SU-DHL-6 (cell line): ENCODE data around the gene KCNJ4.

Experiments
- CTCF ChIP-seq: fragments of 200-600 bp; sonication (generic); IDR thresholded peaks from one replicate; pipeline ENCODE4 v1.5.1; 2017; ENCODE audit warnings: antibody characterized with exemption, mild to moderate bottlenecking, low read length, moderate library complexity; ENCODE audit not compliant: insufficient read depth, poor library complexity, severe bottlenecking
- EZH2phosphoT487 ChIP-seq: fragments of 200-600 bp; sonication (generic), shearing (Covaris generic); conservative IDR thresholded peaks from 2 replicates; pipeline ENCODE4 v1.6.1; 2018; ENCODE audit warnings: mild to moderate bottlenecking, antibody characterized with exemption, low read length, moderate library complexity, mixed read lengths

DNA sequence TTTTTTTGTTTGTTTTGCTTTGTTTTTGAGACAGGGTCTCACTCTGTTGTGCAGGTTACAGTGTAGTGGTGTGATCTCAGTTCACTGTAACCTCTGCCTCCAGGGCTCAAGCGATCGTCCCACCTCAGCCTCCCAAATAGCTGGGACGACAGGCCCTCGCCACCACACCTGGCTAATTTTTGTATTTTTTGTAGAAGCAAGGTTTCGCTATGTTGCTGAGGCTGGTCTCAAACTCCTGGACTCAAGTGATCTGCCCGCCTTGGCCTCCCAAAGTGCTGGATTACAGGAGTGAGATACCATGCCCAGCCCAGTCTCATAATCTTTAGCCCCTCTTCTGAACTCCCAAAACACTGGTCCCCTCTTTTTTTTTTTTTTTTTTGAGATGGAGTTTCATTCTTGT, 50.6 kb downstream of the KCNJ4 start:
- no peak for TF ChIP-seq CTCF
- TF ChIP-seq EZH2phosphoT487, result no peak
